K562 (cell line): ENCODE data around the gene ENTPD6. TPM values are rescaled to one million over a fixed set of nuclear protein-coding genes. Genes with fewer than 3 reads are reported as not detected.
A peak's percentile ranks its signal among the peaks of the same experiment; 100 is the strongest.

Experiments used
- ATAC-seq: fragments of 200-7000 bp; cut with Tn5 transposase; 3 replicates; pipeline ENCODE4 v1.9.1; 2020; ENCODE audit warnings: moderate library complexity
- BruUV-seq: library from RNA; stranded (reverse); fragments of 400-500 nt; replicated peaks from 2 replicates; lab custom pipeline; 2021; lab: Mats Ljungman, UMichigan
- CTCF ChIA-PET: fragments of 300-600 bp; formaldehyde crosslinking; extraction: SDS; loops from one replicate; lab custom pipeline; 2021; ENCODE audit warnings: low intra/inter-chr PET ratio; lab: Yijun Ruan, JAX
- POLR2A ChIA-PET: fragments of 300-600, 350-650 bp; sonication (Branson Sonifier 250); formaldehyde crosslinking; extraction: SDS; loops from one replicate; lab custom pipeline; 2021; ENCODE audit warnings: antibody characterized with exemption, inconsistent platforms; lab: Yijun Ruan, JAX
- DNase-seq, 4 experiments: peaks; one replicate each; pipeline versions ENCODE4 v3.0.0 to v3.0.0-alpha.2; 2011 to 2018; ENCODE audit warnings: low spot score in 3 of 4, mixed read lengths in 3 of 4; ENCODE audit errors: extremely low read depth in 1 of 4
- FAIRE-seq: peaks from 2 replicates; lab custom pipeline; 2011; peaks lifted over from hg19 to GRCh38; lab: Jason Lieb, UNC
- H2AFZ ChIP-seq: 2 replicates; pipeline ENCODE4 v1.6.0; 2011; ENCODE audit warnings: low read depth, low read length, control low read depth, inconsistent platforms
- H3K27ac ChIP-seq: fragments of 200-600 bp; 3 replicates; pipeline ENCODE4 v1.8.0; 2011; ENCODE audit warnings: low read depth, mild to moderate bottlenecking, control low read depth, inconsistent platforms, low read length, moderate library complexity, mixed read lengths; ENCODE audit errors: extremely low read depth
- H3K27me3 ChIP-seq, 2 experiments: fragments of 300-600 bp in 1 of 2; 2 replicates in 1 of 2; 3 replicates in 1 of 2; pipeline versions ENCODE4 v1.6.0 to v1.8.0; 2011; ENCODE audit warnings: inconsistent platforms in 2 of 2, low read length in 2 of 2, mild to moderate bottlenecking in 1 of 2, mixed read lengths in 1 of 2, moderate library complexity in 1 of 2; ENCODE audit not compliant: control insufficient read depth in 2 of 2, insufficient read depth in 2 of 2
- H3K36me3 ChIP-seq: fragments of 300-600 bp; 3 replicates; pipeline ENCODE4 v1.8.0; 2011; ENCODE audit warnings: mild to moderate bottlenecking, low read length, inconsistent platforms; ENCODE audit not compliant: control insufficient read depth, insufficient read depth
- H3K4me1 ChIP-seq, 2 experiments: fragments of 200-600 bp in 1 of 2; replicated peaks in 1 of 2; 2 replicates in 1 of 2; 3 replicates in 1 of 2; pipeline versions ENCODE4 v1.5.1 to v1.8.0; 2011; ENCODE audit warnings: inconsistent platforms in 2 of 2, low read length in 2 of 2, mild to moderate bottlenecking in 1 of 2, mixed read lengths in 1 of 2, moderate library complexity in 1 of 2; ENCODE audit not compliant: control insufficient read depth in 2 of 2, insufficient read depth in 2 of 2
- H3K4me2 ChIP-seq: 2 replicates; pipeline ENCODE4 v1.6.1; 2011; ENCODE audit warnings: low read length, control low read depth, inconsistent platforms, mixed read lengths; ENCODE audit not compliant: insufficient read depth
- H3K4me3 ChIP-seq: fragments of 200-600 bp; sonication (generic), shearing (Covaris generic); 2 replicates; pipeline ENCODE4 v1.5.1; 2016; ENCODE audit warnings: control low read depth, inconsistent platforms
- H3K79me2 ChIP-seq: fragments of 200-600 bp; 3 replicates; pipeline ENCODE4 v1.8.0; 2011; ENCODE audit warnings: low read length, inconsistent platforms; ENCODE audit not compliant: control insufficient read depth, insufficient read depth
- H3K9ac ChIP-seq, 2 experiments: 2 replicates each; pipeline versions ENCODE4 v1.6.0 to v1.6.1; 2011; ENCODE audit warnings: low read depth in 2 of 2, low read length in 2 of 2, control low read depth in 1 of 2, inconsistent platforms in 1 of 2, mild to moderate bottlenecking in 1 of 2, mixed read lengths in 1 of 2; ENCODE audit not compliant: insufficient read depth in 1 of 2
- H3K9me1 ChIP-seq: one replicate; pipeline ENCODE4 v1.6.0; 2011; ENCODE audit warnings: inconsistent platforms, mild to moderate bottlenecking, low read length, moderate library complexity; ENCODE audit not compliant: control insufficient read depth, insufficient read depth
- H3K9me3 ChIP-seq: replicated peaks from 2 replicates; pipeline ENCODE4 v1.5.1; 2011; ENCODE audit warnings: low read depth, low read length, inconsistent platforms; ENCODE audit not compliant: control insufficient read depth, insufficient read depth
- H4K20me1 ChIP-seq: replicated peaks from 2 replicates; pipeline ENCODE4 v1.6.1; 2011; ENCODE audit warnings: low read length, inconsistent platforms, mixed read lengths; ENCODE audit not compliant: control insufficient read depth, insufficient read depth
- ADNP ChIP-seq: fragments of 200-800 bp; sonication (Bioruptor generic); IDR thresholded peaks from 2 replicates; pipeline ENCODE4 v1.6.1; 2016; ENCODE audit warnings: missing genetic modification characterization, missing compliant biosample characterization
- ATF3 ChIP-seq, 2 experiments: fragments of 450-650 bp in 1 of 2; sonication (generic) in 1 of 2; formaldehyde crosslinking in 1 of 2; IDR thresholded peaks in 1 of 2; conservative IDR thresholded peaks in 1 of 2; 2 replicates each; pipeline versions ENCODE4 v1.6.1 to v1.8.1; 2016 to 2023; ENCODE audit warnings: mild to moderate bottlenecking in 2 of 2, moderate library complexity in 2 of 2, inconsistent platforms in 1 of 2, missing genetic modification reagents in 1 of 2
- BRD4 ChIP-seq: fragments of 200-600 bp; sonication (generic); IDR thresholded peaks from 2 replicates; pipeline ENCODE4 v1.6.1; 2017; ENCODE audit warnings: inconsistent platforms
- BRF2 ChIP-seq: IDR thresholded peaks from 3 replicates; pipeline ENCODE4 v1.6.1; 2011; ENCODE audit warnings: borderline replicate concordance, mild to moderate bottlenecking; ENCODE audit not compliant: insufficient read length, insufficient read depth
- EWSR1 ChIP-seq: fragments of 450-650 bp; IDR thresholded peaks from 2 replicates; pipeline ENCODE4 v1.6.1; 2018; ENCODE audit warnings: borderline replicate concordance, mild to moderate bottlenecking, low read depth, moderate library complexity; ENCODE audit not compliant: partially characterized antibody
- HNRNPK ChIP-seq: fragments of 200-400 bp; formaldehyde crosslinking; IDR thresholded peaks from one replicate; pipeline ENCODE4 v1.6.1; 2018; ENCODE audit warnings: mild to moderate bottlenecking, low read depth, low read length; ENCODE audit not compliant: poor library complexity, severe bottlenecking
- ILK ChIP-seq: fragments of 450-650 bp; IDR thresholded peaks from 2 replicates; pipeline ENCODE4 v1.6.1; 2016; ENCODE audit warnings: missing genetic modification characterization, low read depth, mild to moderate bottlenecking, missing compliant biosample characterization, moderate library complexity, borderline replicate concordance
- KHSRP ChIP-seq: fragments of 450-650 bp; IDR thresholded peaks from 2 replicates; pipeline ENCODE4 v1.6.1; 2017
- MAFF ChIP-seq: IDR thresholded peaks from 2 replicates; pipeline ENCODE4 v1.6.1; 2012; ENCODE audit warnings: low read length, improper control_type of control experiment
- MAZ ChIP-seq, 2 experiments: fragments of 450-650 bp in 1 of 2; sonication (generic) in 1 of 2; formaldehyde crosslinking; IDR thresholded peaks in 1 of 2; conservative IDR thresholded peaks in 1 of 2; 2 replicates each; pipeline versions ENCODE4 v1.4.0 to v1.5.0; 2020; ENCODE audit warnings: mild to moderate bottlenecking in 1 of 2, missing genetic modification reagents in 1 of 2
- NFATC3 ChIP-seq: fragments of 450-650 bp; IDR thresholded peaks from 2 replicates; pipeline ENCODE4 v1.6.1; 2017; ENCODE audit warnings: mild to moderate bottlenecking
- RNF2 ChIP-seq: sonication (generic); IDR thresholded peaks from 2 replicates; pipeline ENCODE4 v1.6.1; 2016
- SRSF3 ChIP-seq: fragments of 200-400 bp; formaldehyde crosslinking; IDR thresholded peaks from 2 replicates; pipeline ENCODE4 v1.6.1; 2016; ENCODE audit warnings: mild to moderate bottlenecking, low read length, moderate library complexity; ENCODE audit not compliant: insufficient read depth
- STAT5B ChIP-seq: fragments of 250-450 bp; sonication (Bioruptor Pico); IDR thresholded peaks from 2 replicates; pipeline ENCODE4 v1.8.0; 2021; ENCODE audit warnings: mild to moderate bottlenecking, inconsistent platforms
- USF2 ChIP-seq: sonication (generic); formaldehyde crosslinking; IDR thresholded peaks from 2 replicates; pipeline ENCODE4 v1.5.0; 2020; ENCODE audit warnings: missing genetic modification reagents
- ZFP1 ChIP-seq: fragments of 450-650 bp; formaldehyde crosslinking; IDR thresholded peaks from 2 replicates; pipeline ENCODE4 v1.4.0; 2020; ENCODE audit warnings: mild to moderate bottlenecking, mixed read lengths
- ZNF23 ChIP-seq: fragments of 250-450 bp; sonication (Bioruptor Pico); IDR thresholded peaks from 2 replicates; pipeline ENCODE4 v1.4.0; 2020; ENCODE audit warnings: mild to moderate bottlenecking
- WGBS: fragments of 100-300 bp; shearing (Covaris generic); methylation state at CpG from one replicate; pipeline ENCODE4 v1.1.6; 2016; ENCODE audit warnings: low coverage, mixed read lengths; ENCODE audit not compliant: insufficient coverage; ENCODE audit errors: missing lambda C conversion rate; 5-methylcytosine and 5-hydroxymethylcytosine counted together
- in situ Hi-C: fragments of 300-500 bp; cut with MboI; formaldehyde crosslinking; loops from 4 replicates; pipeline ENCODE4 v1.15.0; 2018; ENCODE audit warnings: inconsistent platforms, mixed read lengths
- intact Hi-C: fragments of 100-400 bp; cut with micrococcal nuclease; formaldehyde crosslinking; loops from 2 replicates; pipeline ENCODE4 v1.14.2; 2022
- polyA plus RNA-seq, 8 experiments: library from polyadenylated mRNA; depleted of rRNA in 4 of 8; stranded (reverse) in 5 of 8; unstranded in 3 of 8; fragments of >200 nt; fragmentation: Nextera tagmentation in 2 of 8; fragmentation: Illumina TruSeq in 1 of 8; extraction: Ambion mirVana in 2 of 8; extraction: Trizol in 1 of 8; gene quantifications; 2 replicates each; pipeline versions ENCODE4 v1.2.1 to v1.2.3, GENCODE V29; 2011 to 2014; ENCODE audit warnings: inconsistent platforms in 1 of 8, missing spikeins in 1 of 8
- total RNA-seq, 7 experiments: library from RNA; depleted of rRNA in 6 of 7; stranded (reverse); fragments of >200 nt in 6 of 7; fragmentation: Illumina TruSeq in 2 of 7; extraction: Trizol in 2 of 7; gene quantifications; 2 replicates each; pipeline versions ENCODE4 v1.2.1 to v1.2.3, GENCODE V29; 2011 to 2021; ENCODE audit warnings: low replicate concordance in 1 of 7

Gene ENTPD6
- total and polyA plus RNA-seq, 9 of the 15 experiments (the other 6 are each of a cell fraction or from before 2014, with no cell fraction given), result 0.82 to 36.8 (median 22.4) TPM

GRCh38 chr20:25247956-25248785 lies 52.7 kb downstream of the ENTPD6 start, which contains the start of gene PYGB (continued):
- peak; percentile 63; the same call in 1 of the 2 replicates for TF ChIP-seq RNF2
- no peak for TF ChIP-seq BRD4

- H3K4me1 ChIP-seq, result peaks cover 10 to 21% of the 10 kb centered on the region in 2 experiments; a peak in 4 of 5 replicates
- H3K9ac ChIP-seq, result peak overlapping the region; percentile 43 to 88; a peak in 3 of 4 replicates
- ChIA-PET CTCF (no interaction called here), POLR2A (no interaction called here)
- H2AFZ ChIP-seq, result peak overlapping the region; percentile 85
- FAIRE-seq (no peak), ATAC-seq (no peak), DNase-seq (no peak)
- H3K36me3 ChIP-seq, result peaks cover 7% of the 10 kb centered on the region; the same call in 1 of the 3 replicates
- H3K79me2 ChIP-seq, result peaks cover 22% of the 10 kb centered on the region
- no TSS peak for BruUV-seq
- peak overlapping the region; percentile 58; the same call in 1 of the 3 replicates for H3K27ac ChIP-seq
- H3K9me3 ChIP-seq, result no peaks in the 10 kb centered on the region
- no peaks in the 10 kb centered on the region for H4K20me1 ChIP-seq
- in situ Hi-C loops, result no loop called here
- 5% methylated on average over 6 of the region's 6 CpGs for WGBS
- H3K4me3 ChIP-seq, result peak overlapping the region; percentile 71
- H3K9me1 ChIP-seq, result no peaks in the 10 kb centered on the region
- intact Hi-C loops, result loop anchor here (1.0 to 5.0 kb wide), 2 partner anchors 25 to 51 kb away; partner anchors contain the start of gene ENTPD6
- peak overlapping the region; percentile 81 for H3K4me2 ChIP-seq
- no peaks in the 10 kb centered on the region for H3K27me3 ChIP-seq
- TF ChIP-seq HNRNPK (no peak), ILK (tag) (no peak), MAFF (no peak), MAZ (CRISPR knock-in tag; conservative IDR thresholded peaks at IDR 0.05 in 1 of 2, IDR thresholded peaks at IDR 0.05 in 1 of 2) (no peak), USF2 (no peak), ATF3 (IDR thresholded peaks at IDR 0.05) (no peak), ATF3 (CRISPR knock-in tag; conservative IDR thresholded peaks at IDR 0.05) (no peak), EWSR1 (no peak), BRF2 (no peak), ADNP (tag) (no peak), STAT5B (CRISPR knock-in tag) (no peak), KHSRP (no peak), ZFP1 (CRISPR knock-in tag) (no peak), ZNF23 (CRISPR knock-in tag) (no peak), SRSF3 (no peak), NFATC3 (no peak)
Measured at GRCh38 chr20:25248786-25249172, 53.3 kb downstream of the ENTPD6 start.
